HG02943 (cell line): Measurements from ENCODE around the gene NHERF2.

Source experiments
- ATAC-seq: cut with Tn5 transposase; IDR thresholded peaks from one replicate; pipeline ENCODE4 v1.9.1; 2021; ENCODE audit warnings: mild to moderate bottlenecking, low read depth, moderate library complexity; ENCODE audit not compliant: unreplicated experiment

Gene NHERF2

DNA sequence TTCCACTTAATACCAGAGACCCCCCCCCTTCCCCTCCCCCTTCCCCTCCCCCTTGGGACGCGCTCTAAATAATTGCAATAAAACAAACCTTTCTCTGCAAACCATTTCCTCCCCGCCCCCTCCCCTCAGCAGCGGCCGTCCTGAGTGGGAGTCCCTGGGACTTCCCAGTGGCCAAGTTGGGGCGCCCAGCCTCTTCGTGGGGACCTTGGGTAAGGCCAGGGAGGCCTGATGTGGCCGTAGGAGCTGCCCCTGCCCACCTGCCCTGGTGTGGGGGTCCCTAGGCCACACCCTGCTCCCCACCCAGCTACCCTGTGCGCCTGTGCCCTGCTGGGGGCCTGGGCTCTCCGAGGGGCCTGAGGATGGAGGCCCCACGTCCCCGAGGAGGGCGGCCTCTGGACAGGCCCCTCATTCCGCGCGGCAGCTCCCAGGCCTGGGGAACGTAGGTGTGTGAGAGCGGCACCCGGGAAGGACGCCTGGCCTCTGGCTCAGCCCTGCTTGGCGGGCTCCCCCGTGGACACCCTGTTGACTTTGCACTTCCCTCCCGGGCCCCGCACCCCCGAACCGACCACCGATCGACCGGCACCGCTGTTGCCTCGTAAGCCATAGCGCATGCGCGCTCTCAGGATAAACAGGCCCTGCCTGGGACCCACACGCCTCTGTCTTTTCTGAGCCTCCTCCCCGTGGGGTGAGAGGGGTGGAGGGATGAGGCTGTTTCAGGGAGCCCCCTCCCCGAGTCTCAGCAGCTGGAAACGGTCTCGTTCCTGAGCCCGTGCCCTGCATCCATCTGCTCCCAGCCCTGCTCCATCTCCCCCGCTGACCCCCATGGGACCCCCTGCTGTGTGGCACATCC lies 11.9 kb downstream of the NHERF2 start:
- ATAC-seq = no peak

DNA sequence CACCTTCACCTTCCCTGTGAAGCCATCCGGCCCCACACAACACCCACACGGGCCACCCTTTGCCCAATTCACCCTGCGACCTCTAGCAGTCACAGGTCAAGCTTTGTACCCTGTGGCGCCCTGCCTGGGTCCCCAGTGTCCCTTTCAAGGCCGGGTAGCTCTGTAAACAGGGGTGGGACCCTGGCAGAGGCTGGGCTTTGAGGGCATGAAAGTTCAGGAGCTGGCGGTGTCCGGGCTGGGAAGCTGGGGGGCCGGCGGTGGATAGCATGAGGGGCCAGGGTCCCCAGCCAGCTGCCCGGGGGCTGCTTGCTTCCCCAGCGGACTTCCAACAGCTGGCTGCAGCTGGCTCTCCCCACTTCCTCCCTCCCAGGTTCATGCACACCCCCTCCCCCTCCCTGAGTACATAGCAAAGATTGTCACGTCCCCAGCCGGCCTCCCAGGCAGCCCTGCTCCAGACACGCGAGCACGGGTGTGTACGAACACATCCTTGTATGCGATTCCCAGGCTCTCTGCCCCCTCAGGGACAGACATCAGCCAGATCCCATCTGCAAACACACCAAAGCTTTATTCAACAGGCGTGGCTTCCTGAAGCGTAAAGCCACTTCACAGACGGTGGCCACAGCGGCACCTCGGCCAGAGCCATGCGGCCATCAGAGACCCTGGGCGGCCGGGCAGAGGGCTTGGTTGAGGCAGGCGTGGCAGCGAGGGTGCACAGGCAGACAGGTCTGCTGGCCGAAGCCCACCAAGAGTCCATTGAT lies 12.8 kb downstream of the NHERF2 start:
- no peak for ATAC-seq

DNA sequence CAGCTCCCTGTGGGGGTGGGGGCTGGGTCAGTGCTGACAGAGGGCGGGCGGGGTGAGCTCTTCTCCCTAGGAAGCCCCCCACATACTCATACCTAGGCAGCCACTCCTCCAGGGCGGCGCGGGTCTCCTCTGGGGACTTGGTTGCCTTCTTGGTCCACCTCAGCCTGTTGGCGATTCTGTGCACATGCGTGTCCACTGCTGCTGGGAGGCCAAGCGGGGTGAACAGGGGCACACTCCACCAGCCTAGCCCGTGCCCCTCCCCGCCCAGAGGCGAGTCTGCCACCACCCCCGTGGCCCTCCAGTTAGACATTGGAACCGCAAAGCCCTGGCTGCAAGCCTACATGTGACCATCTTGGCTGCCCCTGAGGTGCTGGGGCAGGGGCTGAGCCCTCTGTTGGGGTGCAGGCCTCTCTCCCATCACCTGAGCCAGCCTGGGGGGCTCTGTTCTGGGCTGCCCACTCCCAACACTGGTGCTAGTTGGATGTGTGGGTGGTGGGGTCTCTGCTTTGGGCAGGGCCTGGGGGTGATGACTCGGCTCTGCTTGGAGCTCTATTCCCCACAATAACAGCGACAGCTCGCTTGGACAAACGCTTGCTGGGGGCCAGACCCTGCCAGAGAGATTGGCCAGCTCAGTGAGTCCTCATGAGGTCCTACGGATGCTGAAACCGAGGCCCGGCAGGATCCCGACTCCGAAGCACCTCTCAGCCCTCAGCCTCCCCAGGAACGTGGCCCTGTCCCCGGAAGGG lies 13.5 kb downstream of the NHERF2 start:
- ATAC-seq = no peak

DNA sequence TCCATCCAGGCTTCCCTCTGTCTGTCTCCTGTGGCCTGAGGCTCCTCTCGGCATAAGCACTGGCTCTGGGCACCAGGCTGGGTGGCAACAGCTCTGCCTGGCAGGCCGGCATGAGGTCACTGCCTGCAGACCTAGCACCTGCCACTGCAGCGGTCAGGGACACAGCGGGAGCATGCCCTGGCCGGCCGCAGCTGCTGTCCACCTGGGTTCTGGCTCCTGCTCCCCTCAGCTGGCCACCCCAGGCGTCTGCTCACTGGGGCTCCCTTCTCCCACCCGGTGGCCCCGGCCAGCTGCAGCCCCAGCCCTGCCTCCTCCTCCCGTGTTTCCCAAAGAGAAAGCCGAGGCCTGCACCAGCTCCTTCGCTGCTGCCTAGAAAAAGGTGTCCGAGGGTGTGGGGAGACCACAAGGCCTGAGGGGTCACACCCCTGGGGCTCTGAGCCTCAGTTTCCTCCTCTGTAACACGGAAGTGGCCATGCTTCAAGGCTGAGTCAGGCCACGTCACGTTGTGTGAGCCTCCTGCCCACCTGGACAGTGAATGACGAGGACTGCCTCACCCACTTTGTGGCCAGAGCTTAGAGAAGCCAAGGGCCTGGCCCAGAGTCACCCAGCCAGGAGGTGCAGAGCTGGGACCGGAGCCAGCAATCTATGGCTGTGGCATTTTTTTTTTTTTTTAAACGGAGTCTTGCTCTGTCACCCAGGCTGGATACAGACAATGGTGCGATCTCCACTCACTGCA lies 14.3 kb downstream of the NHERF2 start:
- ATAC-seq = no peak

DNA sequence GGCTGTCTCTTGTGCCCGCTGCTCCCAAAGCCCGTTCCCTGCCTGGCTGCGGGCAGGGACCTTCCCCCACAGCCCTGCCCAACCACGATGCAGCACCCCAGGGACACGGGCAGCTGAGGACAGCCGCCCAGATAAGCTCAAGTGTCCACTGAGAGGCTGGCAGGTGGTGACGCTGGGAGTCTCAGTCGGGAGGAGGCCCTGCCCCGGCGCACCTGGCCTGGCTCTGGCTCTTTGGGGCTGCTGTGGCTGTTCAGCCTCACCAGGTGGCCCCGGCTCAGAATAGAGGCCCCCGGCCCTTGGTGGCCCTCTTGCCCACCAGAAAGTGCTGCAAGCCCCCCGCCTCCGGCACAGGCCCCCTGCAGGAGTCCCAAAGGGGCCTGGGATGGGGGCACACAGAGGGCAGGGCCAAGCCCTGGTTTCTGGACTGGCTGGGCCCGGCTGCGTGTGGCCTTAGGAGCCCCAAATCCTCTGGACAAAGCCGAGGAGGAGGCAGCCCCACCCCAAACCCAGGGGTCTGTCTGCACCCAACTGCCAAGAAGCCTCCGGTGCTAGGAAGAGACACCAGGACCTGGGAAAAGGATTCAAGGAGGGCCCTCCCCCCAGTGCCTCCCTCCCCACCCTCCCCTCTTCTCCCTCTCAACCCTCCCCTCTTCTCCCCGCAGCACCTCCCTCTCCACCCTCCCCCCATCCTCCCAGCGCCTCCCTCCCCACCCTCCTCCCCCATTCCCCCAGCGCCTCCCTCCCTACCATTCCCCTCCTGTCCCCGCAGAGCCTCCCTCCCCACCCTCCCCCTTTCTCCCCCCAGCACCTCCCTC lies 15.7 kb downstream of the NHERF2 start:
- ATAC-seq = no peak

DNA sequence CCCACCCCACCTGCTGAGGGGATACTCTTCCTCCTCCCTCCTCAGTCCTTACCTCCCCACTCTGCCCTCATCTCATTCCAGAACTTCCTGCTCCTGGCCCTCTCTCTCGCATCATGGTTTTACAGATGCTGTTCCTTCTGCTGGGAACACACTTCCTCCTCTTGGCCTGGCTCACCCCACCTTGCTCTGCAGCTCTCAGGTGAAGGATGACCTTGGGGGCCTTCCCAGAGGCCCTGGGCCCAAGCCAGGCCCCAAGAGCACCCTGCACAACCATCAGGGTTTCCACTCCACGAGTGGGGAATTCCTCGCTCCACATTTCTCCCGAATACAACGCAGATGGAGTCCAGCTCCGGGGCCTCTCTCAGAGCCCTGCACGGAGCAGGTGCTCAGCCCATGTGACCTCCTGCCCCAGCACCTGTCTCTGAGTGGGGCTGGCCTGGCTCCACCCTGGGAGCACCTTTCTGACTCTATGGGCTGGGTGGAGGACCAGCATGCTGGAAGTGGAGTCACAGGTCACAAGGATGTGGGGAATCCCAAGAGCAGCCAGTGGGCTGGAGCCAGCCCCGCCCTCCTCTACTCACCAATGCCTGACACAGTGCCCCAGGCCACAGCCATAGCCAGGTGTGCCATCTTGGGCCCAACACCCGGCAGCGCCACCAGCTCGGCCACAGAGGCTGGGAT lies 16.4 kb downstream of the NHERF2 start:
- no peak for ATAC-seq

DNA sequence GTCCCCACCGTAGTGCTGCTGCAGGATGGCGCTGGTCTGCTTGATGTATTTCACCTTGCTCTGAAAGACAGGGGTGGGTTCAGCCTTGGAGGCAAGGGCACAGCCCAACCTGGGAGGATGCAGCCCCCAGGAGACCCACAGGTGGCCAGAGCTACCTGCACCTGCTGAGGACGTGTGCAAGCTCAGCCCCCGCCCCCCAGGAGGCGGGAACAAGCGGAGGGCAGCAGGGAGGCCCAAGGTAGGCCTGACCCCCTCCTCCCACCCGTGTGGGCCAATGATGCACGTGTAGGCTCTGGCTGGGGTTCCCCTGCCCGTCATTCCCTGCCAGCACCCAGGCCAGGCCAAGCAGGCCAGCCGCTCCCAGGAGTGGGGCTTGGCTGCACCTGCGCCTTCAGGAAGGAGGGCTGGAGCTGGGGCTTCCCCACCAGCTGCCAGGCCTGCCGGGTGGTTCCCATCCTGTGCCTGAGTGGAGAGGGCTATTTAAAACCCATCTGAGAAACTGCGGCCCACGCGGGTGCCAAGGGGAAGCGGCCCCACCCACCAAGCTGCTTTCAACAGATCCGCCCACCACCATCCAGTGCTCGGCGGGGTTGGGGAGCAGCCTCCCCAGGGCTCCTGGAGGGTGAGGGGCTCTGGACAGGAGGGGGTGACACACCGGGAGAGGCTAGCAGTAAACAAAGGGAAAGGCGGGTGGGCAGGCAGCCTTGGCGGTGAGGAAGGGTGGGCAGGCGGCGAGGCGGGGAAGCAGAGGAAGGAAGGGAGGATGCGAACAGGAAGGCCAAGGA lies 17.2 kb downstream of the NHERF2 start:
- ATAC-seq = no peak

DNA sequence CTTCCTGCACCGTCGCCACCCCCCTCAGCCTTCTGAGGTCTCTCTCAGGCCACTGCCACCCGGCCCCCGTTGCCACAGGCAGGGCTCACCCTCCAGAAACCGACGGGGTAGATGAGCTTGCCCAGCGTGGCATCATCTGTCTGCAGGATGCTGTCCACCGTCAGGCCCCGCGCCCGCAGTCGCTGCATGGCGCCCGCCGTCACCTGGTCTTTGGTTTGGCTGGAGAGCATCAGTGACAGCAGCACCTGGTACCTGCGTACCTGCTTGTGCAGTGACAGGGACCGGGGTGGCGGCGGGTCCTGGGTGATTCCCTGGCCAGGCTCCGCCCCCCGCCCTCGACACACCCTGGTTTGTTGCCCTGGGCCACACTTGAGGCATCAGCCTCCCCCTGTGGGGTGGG lies 17.8 kb downstream of the NHERF2 start:
- no peak for ATAC-seq

DNA sequence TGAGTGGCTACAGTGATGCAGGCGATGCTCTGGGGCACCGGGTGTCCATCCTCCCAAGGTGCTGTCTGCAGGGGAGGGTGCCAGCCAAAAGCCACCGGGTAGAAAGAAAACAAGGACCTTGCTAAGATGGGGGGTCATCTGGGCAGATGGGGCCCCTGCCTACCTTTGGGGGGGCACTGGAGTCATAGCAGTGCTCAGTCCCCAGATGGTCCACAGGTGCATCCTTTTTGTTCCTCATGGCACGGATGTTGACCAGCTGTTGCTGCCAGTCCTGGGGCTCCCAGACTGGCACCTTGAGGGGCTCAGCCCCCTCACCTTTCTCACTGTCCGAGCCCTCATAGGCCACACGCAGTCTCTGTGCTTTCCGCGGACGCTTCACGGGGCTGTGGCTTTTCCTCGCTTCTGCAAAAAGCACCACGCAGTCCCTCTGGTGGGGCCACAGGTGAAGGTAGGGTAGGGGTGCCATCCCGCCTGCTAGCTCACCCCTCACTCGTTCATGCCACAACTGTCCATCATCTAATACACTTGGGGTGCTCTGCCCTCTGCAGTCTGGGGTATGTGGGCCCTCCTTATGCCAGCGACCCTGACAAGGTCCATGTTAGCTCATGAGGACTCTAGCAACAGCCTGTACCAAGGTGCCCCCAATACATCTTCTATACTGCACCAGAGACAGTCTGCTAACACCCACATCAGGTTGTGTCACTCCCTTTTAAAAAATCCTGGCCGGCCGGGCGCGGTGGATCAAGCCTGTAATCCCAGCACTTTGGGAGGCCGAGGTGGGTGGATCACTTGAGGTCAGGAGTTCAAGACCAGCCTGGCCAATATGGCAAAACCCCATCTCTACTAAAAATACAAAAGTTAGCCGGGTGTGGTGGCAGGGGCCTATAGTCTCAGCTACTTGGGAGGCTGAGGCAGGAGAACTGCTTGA lies 19.5 kb downstream of the NHERF2 start:
- no peak for ATAC-seq

DNA sequence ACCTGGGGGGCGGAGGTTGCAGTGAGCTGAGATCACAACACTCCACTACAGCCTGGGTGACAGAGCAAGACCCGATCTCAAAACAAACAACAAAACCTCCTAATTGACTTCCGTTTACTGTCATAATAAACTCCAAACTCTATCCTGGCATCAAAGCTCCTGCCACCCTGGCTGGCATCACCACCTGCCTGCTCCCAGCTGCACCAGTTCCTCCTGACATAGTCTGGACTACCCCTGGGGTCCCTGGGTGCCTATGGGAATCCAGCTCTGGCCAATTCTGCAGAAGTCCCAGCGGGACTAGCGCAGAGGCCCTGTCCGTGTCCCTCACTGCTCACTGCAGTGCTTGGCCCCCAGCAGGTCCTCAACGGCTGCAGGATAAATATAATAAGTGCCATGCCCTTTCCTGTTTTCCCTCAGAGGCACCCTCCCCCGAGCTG lies 20.2 kb downstream of the NHERF2 start:
- ATAC-seq = no peak

DNA sequence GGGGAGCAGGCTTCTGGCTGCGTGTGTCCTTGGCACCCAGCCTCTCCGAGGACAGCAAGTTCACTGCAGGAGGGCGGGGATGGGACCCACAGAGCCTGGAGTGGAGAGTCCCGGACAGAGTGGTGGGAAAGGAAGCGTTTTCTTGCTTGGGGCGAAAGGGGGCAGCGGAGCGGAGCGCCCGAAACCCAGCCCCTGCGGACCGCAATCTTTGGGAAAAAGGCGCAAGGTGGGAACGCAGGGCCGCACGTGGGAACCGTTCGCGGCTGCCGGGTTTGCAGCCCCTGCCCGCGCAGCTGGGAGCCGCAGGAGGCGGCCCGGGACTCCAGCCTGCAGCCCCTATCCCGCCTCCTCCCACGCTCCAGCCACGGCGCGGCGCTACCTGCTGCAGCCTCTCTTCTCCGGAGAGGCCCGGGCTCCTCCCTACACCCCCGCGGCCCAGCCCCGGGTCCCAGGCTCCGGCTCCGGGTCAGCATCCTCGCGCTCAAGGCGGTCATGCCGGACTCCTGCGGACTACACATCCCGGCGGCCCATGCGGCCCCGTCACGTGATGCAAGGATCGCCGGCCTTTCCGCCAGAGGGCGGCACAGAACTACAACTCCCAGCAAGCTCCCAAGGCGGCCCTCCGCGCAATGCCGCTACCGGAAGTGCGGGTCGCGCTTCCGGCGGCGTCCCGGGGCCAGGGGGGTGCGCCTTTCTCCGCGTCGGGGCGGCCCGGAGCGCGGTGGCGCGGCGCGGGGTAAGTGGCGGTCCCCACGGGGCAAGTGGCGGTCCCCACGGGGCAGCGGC lies 20.8 kb downstream of the NHERF2 start, which contains the start of the genes NTHL1 and TSC2:
NTHL1 (minus strand) TSS at position 505 of the 786 bp plus-strand sequence; CDS start at position 494, 11 bp downstream.
TSC2 (plus strand) TSS at position 656 of the 786 bp plus-strand sequence. CDS start 631 bp downstream, outside the sequence.
- ATAC-seq = peak; percentile 93

DNA sequence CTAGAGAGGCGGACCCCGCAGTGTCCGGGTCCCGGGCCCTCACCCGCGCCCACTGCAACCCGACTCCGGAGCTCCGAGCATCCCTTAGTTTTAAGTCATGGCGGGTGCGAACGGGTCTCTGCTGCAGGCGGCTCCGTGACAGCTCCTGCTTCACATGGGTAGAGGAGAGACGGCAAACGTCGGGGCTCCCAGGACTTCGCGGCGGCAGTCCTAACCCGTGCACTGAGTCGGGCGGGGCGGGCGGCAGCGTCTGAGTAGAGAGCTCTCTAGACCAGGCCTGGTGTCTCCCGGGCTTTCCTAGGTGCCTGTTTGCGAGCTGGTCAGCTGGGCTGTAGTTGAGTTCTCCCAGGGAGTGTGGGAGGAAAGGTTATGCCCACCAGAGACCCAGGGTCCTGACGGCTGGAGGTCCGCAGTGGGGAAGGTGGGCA lies 21.4 kb downstream of the NHERF2 start:
- peak; percentile 6 for ATAC-seq

DNA sequence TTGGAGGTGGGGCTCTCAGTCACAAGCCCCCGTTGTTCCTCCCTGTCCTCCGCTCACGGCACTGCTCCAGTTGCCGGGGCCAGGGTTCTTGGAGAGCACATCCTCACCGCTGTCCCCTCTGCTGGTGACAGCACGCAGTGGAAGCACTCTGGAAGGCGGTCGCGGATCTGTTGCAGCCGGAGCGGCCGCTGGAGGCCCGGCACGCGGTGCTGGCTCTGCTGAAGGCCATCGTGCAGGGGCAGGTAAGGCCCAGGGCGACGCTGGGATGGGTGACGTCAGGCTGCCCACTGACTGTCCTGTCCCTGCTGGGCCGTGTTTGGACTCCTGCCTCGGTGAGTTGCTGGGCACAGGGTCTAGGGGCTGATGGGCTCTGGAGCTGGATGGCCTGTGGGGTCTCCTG lies 26.5 kb downstream of the NHERF2 start:
- ATAC-seq = no peak

DNA sequence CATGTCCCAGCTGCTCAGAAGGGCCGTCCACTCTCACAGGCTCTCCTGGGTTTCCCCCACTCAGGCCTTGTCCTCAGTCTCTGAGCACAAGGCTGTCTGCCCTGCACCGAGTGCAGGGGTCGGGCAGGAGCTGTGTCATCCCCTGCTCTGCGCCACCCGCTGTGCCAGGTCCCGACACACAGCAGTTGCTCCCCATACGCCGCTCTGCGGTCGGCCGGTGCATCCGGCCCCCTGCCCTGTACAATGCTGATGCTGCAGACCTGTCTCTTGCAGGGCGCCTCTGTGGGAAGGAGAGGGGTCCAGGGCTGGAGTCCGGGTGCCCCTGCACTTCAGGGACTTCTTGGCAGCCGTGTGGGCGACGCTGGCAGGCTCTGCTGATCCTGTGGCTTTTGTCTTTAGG lies 27.2 kb downstream of the NHERF2 start:
- no peak for ATAC-seq

DNA sequence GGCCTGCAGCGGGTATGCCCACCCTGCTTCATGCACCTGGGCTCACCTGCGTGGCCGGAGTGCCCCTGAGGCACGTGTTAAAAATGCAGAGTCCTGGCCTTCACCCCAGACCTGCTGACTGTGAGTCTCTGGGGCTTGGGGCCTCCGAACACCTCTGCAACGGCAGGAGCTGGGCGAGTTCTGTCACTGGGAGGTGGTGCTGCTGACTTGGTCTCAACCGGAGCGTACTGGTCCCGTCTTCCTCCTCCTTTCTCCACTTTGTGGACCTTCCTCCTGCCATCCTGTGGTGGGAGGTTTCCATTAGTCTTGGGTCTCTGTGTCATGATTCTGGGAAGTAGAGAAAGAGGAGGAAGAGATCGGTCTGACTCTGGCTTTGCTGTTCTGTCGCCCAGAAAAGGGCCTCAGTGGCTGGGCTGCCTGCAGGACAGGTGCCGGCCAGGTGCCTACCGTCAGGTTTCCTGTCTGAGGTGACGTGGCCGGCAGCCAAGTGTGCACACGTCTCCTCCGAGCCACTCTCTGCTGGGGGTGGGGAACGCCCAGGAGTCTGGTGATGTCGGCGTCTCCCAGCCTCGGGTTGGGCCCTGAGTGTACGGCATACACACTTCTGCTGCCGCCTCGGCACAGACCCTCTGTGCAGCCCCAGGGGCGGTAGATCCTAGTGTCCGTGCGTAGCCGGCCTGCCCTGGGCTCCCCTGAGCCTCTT lies 28.0 kb downstream of the NHERF2 start:
- ATAC-seq = no peak

DNA sequence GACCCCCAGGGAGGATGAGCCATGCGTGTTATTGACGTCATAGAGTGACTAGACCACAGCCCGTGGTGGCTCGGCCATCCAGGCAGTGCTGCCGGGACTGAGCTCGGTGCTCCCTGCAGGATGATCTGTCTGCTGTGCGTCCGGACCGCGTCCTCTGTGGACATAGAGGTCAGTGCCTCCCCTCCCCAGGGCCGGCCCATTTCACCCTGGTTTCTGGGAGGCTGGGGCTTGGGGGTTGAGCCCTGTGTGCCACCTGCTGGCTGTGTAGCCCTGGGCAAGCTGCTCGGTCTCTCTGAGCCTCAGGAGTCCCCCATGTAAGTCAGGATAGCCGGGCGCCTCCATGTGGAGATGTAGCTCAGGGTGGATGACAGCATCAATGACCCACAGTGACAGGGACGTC lies 29.4 kb downstream of the NHERF2 start:
- no peak for ATAC-seq
